CD4-positive, alpha-beta T cell treated with Interleukin-6 for 4 hours (primary cell): Measurements from ENCODE around the gene HIVEP3.

Experiments
- DNase-seq: peaks from one replicate; pipeline ENCODE4 v3.0.0-alpha.2; 2020; ENCODE audit warnings: mixed read lengths

The HIVEP3 gene

GRCh38 chr1:41475346-41475745, 443.4 kb downstream of the HIVEP3 start:
- DNase-seq = no peak

GRCh38 chr1:41474490-41475271, 444.0 kb downstream of the HIVEP3 start:
- DNase-seq = no peak

DNA sequence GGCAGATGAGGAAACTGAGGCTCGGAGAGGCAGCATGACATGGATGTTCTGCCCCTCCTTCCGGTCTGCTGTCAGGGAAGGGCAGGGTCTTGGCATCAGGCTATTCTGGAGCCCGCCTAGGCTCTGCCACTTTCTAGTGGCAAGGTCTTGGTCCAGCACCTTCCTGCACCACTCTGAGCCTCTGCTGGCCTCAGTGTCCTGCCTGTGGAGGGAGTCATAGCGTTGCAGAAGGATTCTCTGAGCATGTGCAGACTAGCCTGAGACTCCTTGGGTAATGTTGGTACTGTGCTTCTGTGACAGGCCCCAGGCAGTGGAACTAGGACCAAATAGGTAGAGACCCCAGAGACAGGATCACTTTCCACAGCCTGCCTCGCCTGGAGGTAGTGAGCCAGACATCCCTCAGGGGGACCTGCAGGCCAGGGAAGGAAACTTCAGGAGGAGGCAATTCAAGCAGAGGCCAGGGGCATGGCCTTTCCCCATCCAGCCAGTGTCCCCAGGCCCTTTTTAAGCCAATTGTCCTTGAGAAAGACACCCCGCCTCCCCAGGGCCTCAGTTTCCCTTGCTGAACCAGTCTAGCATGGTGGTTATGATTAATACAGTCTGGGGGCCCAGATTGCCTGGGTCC, 444.9 kb downstream of the HIVEP3 start:
- no peak for DNase-seq

DNA sequence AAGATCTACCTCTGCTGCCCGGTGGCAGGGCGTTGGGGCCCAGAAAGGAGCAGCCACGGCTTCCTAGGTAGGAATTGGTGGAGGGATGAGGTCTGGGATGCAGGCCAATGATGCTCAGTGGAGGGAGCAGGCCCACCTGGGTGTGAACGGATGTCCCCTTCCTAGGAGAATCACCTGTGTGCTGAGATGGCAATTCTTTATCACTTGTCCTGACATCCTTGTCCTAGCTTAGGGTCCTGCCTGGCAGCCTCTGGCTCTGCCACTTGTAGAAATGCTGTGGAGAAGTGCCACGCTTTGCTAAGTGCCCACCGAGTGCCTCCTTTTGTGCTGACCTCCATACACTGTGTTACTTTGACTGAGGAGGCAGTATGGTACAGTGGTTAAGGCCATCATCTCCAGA, 447.1 kb downstream of the HIVEP3 start:
- DNase-seq = no peak

DNA sequence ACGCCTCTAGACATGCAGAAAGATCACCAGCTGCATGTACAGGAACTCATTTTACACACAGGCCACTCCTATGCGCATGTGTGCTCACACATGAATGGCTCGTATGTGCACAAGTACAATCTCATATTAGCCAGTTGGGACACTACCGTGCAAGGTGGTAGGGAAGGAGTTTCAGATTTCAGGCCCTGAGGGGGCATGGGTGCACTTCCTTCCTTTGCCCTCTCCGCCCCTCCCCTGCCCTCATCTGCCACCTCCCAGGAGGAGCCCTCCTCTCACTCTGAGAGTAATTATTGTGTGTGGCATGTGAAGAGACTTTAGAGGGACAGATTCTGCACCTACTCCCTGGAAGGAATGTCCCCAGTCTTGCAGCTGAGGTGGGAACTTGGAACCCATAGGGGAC, 449.0 kb downstream of the HIVEP3 start:
- no peak for DNase-seq

DNA sequence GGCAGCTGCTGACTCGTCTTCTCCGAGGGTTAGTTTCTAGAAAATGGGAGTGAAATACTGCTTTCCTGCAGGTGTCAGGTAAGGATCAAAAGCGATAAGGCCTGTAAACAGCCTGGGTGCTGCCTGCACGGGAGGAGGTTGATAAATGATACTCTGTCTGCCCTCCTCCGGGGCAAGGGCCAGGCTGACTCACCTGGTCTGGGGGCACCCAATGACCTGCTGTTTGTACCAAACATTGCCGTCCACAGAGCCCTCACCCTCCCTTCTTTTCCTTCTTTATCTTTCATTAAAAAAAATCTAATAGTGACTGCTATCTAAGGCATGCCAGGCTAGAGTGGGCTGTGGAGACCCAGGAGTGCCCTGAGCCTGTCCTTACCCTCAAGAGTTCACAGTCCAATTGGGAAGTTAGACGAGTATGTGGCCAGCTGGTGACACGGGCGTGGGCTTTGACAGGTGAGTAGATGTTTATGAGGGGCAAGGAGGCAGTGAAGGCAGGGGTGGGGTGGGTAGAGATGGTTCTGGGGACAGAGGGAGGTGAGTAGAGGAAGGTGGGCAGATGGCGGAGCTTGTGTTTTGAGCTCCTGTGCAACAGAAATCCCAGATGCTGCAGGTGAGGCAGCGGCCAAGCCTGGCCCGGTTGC, 450.5 kb downstream of the HIVEP3 start:
- no peak for DNase-seq

DNA sequence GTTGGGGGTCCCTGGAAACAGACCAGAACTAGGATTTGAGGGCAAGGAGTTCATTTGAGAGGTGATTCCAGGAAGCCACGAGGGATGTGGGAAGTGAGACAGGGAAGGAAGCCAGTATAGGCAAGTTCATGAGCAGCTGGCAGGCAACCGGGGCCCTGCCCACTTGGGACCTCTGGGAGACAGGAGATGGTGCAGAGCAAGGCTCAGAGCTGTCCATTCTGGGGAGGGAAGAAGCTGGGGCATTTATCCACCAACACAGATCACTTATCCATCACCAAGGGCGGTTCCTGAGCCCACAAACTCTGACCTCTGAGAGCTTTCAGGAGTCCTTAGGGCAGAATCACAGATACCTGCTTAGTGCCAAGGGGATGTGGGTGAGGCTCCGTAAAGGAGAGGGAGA, 451.0 kb downstream of the HIVEP3 start:
- no peak for DNase-seq

- DNase-seq = no peak
These were observed 452.6 kb downstream of the HIVEP3 start for GRCh38 chr1:41466146-41466545.

GRCh38 chr1:41465741-41466140, 453.0 kb downstream of the HIVEP3 start:
- no peak for DNase-seq

- DNase-seq = no peak
These were observed 453.8 kb downstream of the HIVEP3 start for GRCh38 chr1:41464885-41465284.

DNA sequence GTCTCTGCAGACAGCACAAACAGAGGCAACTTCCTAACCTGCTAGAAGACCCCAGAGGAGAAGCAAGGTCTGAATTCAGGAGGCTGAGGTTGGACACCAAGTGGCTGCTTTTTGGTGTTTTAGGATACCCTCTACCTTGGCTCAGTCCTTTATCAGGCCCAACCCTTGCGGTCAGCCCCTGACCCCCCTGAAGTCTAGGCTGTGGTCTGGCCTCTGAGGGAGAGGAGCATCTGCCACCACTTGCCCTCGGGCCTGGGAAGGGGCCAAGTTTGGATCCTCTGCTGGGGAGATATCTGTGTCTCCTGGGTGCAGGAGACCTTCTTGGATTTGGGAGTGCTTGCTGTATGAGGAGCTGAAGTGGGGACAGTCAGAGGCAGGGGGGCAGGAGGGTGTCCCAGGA, 455.2 kb downstream of the HIVEP3 start:
- no peak for DNase-seq

GRCh38 chr1:41462680-41463004, 456.1 kb downstream of the HIVEP3 start:
- no peak for DNase-seq

- DNase-seq = no peak
These were observed 456.7 kb downstream of the HIVEP3 start for GRCh38 chr1:41461790-41462679.

DNA sequence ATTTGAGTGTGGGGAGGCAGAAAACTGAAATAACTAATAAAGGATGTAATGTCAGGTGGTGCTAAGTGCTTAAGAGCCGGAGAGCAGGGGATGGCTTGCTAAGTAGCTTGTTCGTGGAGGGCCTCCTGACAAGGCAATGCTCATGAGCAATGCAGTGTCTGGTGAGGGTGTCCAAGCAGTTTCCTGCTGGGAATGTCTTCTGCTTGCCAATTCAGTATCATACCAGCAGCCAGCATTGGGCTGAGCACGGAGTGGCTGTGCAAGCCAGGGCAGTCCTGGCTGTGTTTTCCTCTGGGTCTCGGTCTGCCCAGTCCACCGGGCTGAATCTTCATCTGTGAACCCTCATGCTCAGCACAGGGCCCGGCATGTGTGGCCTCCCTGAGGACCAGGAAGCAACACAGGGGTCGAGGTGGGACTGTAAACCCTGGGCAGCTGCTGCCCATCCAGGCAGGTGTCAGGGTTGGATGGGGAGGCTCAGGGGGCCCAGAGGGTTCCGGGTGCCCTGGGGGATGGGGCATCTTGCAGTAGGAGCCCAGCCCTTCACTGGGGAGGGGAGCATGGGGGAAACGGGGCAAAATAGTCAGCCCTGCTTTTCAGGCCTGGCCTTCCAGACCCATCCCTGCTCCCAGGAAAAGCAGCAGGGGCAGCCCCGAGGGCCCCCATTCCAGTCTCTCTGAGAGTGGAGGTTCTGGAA, 461.7 kb downstream of the HIVEP3 start:
- DNase-seq = no peak
